ENCODE results near the gene BUD31. TPM values are rescaled to one million over a fixed set of nuclear protein-coding genes. Genes with fewer than 3 reads are reported as not detected.
"Not testable (repeated sequence)": the region's sequence is repeated elsewhere in the genome, so short reads cannot be mapped to it uniquely, and the experiment has no call there.

BUD31 gene
- polyA plus RNA-seq, 1 donor = 109 TPM

- DNase-seq = no peak
Observed at GRCh38 chr7:99396418-99397296, 12.1 kb upstream of the BUD31 start.

GRCh38 chr7:99397297-99397983 lies 11.3 kb upstream of the BUD31 start:
- no peak for DNase-seq

- no peak for DNase-seq
Observed at GRCh38 chr7:99398891-99399445, 9.8 kb upstream of the BUD31 start.

GRCh38 chr7:99399597-99399996 lies 9.2 kb upstream of the BUD31 start:
- DNase-seq = no peak

- no peak for DNase-seq
Observed at GRCh38 chr7:99402854-99403253, 5.9 kb upstream of the BUD31 start.

GRCh38 chr7:99403764-99404163 lies 5.0 kb upstream of the BUD31 start:
- no peak for DNase-seq

- DNase-seq = no peak
Observed at GRCh38 chr7:99404235-99404976, 4.4 kb upstream of the BUD31 start.

- DNase-seq = no peak
Observed at GRCh38 chr7:99404977-99405320, 3.8 kb upstream of the BUD31 start.

- no peak for DNase-seq
Observed at GRCh38 chr7:99406557-99406956, 2.2 kb upstream of the BUD31 start.

- DNase-seq = no peak
Observed at GRCh38 chr7:99407872-99408378, 844 bp upstream of the BUD31 start.

GRCh38 chr7:99409192-99409572 lies 413 bp downstream of the BUD31 start:
- DNase-seq = no peak

GRCh38 chr7:99409806-99410205 lies 1.0 kb downstream of the BUD31 start:
- DNase-seq = no peak

GRCh38 chr7:99410635-99411034 lies 1.9 kb downstream of the BUD31 start:
- DNase-seq = no peak

- DNase-seq = not testable (repeated sequence)
Observed at GRCh38 chr7:99415513-99416127, 6.9 kb downstream of the BUD31 start.

GRCh38 chr7:99418260-99418659 lies 9.5 kb downstream of the BUD31 start:
- no peak for DNase-seq

GRCh38 chr7:99419323-99420021 lies 10.7 kb downstream of the BUD31 start:
- no peak for DNase-seq

GRCh38 chr7:99420213-99420612 lies 11.4 kb downstream of the BUD31 start:
- DNase-seq = no peak

GRCh38 chr7:99420986-99421385 lies 12.2 kb downstream of the BUD31 start:
- DNase-seq = no peak

GRCh38 chr7:99422186-99422585 lies 13.4 kb downstream of the BUD31 start:
- no peak for DNase-seq

GRCh38 chr7:99422625-99423024 lies 13.9 kb downstream of the BUD31 start:
- no peak for DNase-seq

All from left kidney (tissue), 2 donors.